ENCODE results near the gene NR1H3.

DNA sequence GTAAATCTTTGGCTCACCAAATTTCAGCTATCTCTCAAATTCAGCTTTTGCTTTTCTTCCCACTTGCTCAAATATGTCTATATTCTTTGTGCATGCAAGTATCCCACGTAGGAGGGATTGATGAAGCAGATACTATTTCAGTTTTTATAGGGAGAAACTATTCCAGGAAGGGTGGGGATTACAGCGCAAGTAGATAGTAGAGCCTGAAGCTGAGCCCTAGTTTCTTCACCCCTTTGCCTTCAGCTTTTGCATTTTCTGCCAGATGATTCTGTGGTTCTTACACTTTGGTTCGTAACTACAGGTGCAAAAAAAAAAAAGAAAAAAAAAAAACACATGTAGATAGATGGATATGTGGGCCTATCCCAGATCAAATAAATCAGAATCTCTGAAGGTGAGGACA, 6.0 kb upstream of the NR1H3 start:
- no peak for TF ChIP-seq EP300 (IDR thresholded peaks at IDR 0.05; ENCODE audit: borderline replicate concordance in 1 of 2, control insufficient read depth in 1 of 2, low read depth in 2 of 2, low read length in 2 of 2)
- no peak for TF ChIP-seq TAF1 (IDR thresholded peaks at IDR 0.05; ENCODE audit: borderline replicate concordance, low read depth, low read length)
- TF ChIP-seq REST (IDR thresholded peaks at IDR 0.05; ENCODE audit: low read depth, low read length) = no peak
- no peak for TF ChIP-seq CTCF (IDR thresholded peaks at IDR 0.05 in 2 of 3, conservative IDR thresholded peaks at IDR 0.05 in 1 of 3; ENCODE audit: control insufficient read depth in 2 of 3, extremely low read depth in 1 of 3, insufficient read depth in 1 of 3, low read depth in 3 of 3, low read length in 3 of 3)
- no peak for TF ChIP-seq CEBPB (IDR thresholded peaks at IDR 0.05; ENCODE audit: borderline replicate concordance in 1 of 2, low read depth in 2 of 2, low read length in 2 of 2)
- no peak for TF ChIP-seq SUPT20H (IDR thresholded peaks at IDR 0.05; ENCODE audit: borderline replicate concordance, control insufficient read depth, low read depth, low read length)
- no peak for TF ChIP-seq JUND (IDR thresholded peaks at IDR 0.05; ENCODE audit: low read depth, low read length)
- no peak for TF ChIP-seq MEF2A (IDR thresholded peaks at IDR 0.05; ENCODE audit: insufficient read depth, low read depth, low read length)
- no peak for TF ChIP-seq ATF2 (IDR thresholded peaks at IDR 0.05; ENCODE audit: low read length)

Measured in GM12878 (cell line).